T-helper 17 cell (primary cell): ENCODE data around the gene ADGRE1. TPM values are rescaled to one million over a fixed set of nuclear protein-coding genes. Genes with fewer than 3 reads are reported as not detected.
A peak's percentile ranks its signal among the peaks of the same experiment; 100 is the strongest.

ENCODE experiments used
- ATAC-seq: fragments of 150-1000 bp; cut with Tn5 transposase; 2 replicates; pipeline ENCODE4 v1.10.0; 2021; ENCODE audit warnings: mild to moderate bottlenecking, moderate library complexity
- DNase-seq, 3 donors: peaks; one replicate each; pipeline versions ENCODE4 v3.0.0 to v3.0.0-alpha.2; 2020 to 2021
- H3K9me3 ChIP-seq: one replicate; pipeline ENCODE4 v1.7.0; 2013; ENCODE audit warnings: low read length, mild to moderate bottlenecking; ENCODE audit not compliant: control insufficient read depth, poor library complexity, severe bottlenecking
- H3K27ac Mint-ChIP-seq: one replicate; pipeline ENCODE4 v1.8.0; 2022; ENCODE audit warnings: mild to moderate bottlenecking, moderate library complexity, mixed read lengths
- H3K27me3 Mint-ChIP-seq: one replicate; pipeline ENCODE4 v1.8.0; 2022; ENCODE audit warnings: mixed read lengths
- H3K36me3 Mint-ChIP-seq: one replicate; pipeline ENCODE4 v1.8.0; 2022; ENCODE audit warnings: low read depth, mixed read lengths
- H3K4me1 Mint-ChIP-seq: one replicate; pipeline ENCODE4 v1.8.0; 2022; ENCODE audit warnings: mild to moderate bottlenecking, mixed read lengths
- H3K4me3 Mint-ChIP-seq: one replicate; pipeline ENCODE4 v1.8.0; 2022; ENCODE audit warnings: mild to moderate bottlenecking, moderate library complexity, mixed read lengths
- total RNA-seq, 4 donors: library from RNA in 2 of 4; stranded (reverse) in 2 of 4; gene quantifications; one replicate each; pipeline ENCODE4 v1.2.3 and lab custom pipeline; 2022 to 2026

ADGRE1 gene
- total RNA-seq, 2 donors from 2014 or later = 3.6 to 6.6 TPM

DNA sequence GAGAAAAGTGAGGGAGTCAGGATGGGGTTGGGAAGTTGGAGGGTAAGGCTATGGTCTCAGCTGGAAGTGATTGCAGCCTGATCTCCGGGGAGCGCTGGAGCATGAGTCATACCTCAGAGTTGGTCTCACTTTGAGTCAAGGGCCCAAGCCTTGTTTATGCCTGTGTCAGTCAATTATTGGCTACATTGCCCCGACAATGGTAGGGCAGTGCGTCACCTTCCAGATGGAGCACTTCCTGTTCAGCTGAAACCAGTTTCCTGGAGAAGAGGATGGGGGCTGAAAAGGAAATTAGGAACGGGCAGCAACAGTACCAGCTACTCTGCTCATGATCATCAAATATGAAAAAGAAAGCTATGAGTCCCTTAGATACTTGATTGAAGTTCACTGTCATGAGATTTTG is 60.4 kb downstream of the ADGRE1 start:
- DNase-seq (no peak), ATAC-seq (peak; percentile 35)
- no peaks in the 10 kb centered on the region for H3K27me3 Mint-ChIP-seq
- no peaks in the 10 kb centered on the region for H3K36me3 Mint-ChIP-seq
- no peak overlapping the region for H3K27ac Mint-ChIP-seq
- H3K4me3 Mint-ChIP-seq = no peak overlapping the region
- no peaks in the 10 kb centered on the region for H3K9me3 ChIP-seq
- peaks cover 5% of the 10 kb centered on the region for H3K4me1 Mint-ChIP-seq

DNA sequence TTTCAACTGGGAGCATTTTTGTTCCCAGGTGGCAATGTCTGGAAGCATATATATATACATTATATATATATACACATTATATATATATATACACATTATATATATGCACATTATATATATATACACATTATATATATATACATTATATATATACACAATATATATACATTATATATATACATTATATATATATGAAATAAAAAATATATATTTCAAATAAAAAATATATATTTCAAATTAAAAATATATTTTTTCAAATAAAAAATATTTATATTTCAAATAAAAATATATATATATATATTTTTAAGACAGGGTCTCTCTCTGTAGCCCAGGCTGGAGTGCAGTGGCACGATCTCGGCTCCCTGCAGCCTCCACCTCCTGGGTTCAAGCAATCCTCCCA is 61.5 kb downstream of the ADGRE1 start:
- peaks cover 5% of the 10 kb centered on the region for H3K4me1 Mint-ChIP-seq
- H3K4me3 Mint-ChIP-seq = no peak overlapping the region
- DNase-seq (no peak), ATAC-seq (no peak)
- H3K27ac Mint-ChIP-seq = no peak overlapping the region
- H3K36me3 Mint-ChIP-seq = no peaks in the 10 kb centered on the region
- no peaks in the 10 kb centered on the region for H3K9me3 ChIP-seq
- no peaks in the 10 kb centered on the region for H3K27me3 Mint-ChIP-seq

- Mint-ChIP-seq H3K27me3 (no peaks in the 10 kb centered on the region), H3K4me3 (no peak overlapping the region), H3K27ac (no peak overlapping the region), H3K4me1 (no peaks in the 10 kb centered on the region), H3K36me3 (no peaks in the 10 kb centered on the region)
- no peak for ATAC-seq
- no peaks in the 10 kb centered on the region for H3K9me3 ChIP-seq
- no peak for DNase-seq
Measured at GRCh38 chr19:6952956-6953355, 65.6 kb downstream of the ADGRE1 start.

DNA sequence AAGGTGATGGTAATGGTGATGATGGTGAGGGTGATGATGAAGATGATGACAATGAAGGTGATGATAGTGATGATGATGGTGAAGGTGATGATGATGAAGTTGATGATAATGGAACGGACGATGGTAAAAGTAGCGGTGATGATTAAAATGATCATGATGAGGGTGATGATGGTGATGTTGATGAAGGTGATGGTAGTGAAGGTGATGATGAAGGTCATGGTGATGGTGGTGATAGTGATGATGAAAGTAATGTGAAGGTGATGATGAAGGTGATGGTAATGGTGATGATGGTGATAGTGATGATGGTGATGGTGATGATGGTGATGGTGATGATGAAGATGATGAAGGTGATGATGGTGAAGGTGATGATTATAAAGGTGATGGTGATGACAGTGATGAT is 67.7 kb downstream of the ADGRE1 start:
- no peaks in the 10 kb centered on the region for H3K36me3 Mint-ChIP-seq
- no peak overlapping the region for H3K4me3 Mint-ChIP-seq
- DNase-seq (no peak), ATAC-seq (no peak)
- H3K4me1 Mint-ChIP-seq = no peaks in the 10 kb centered on the region
- no peak overlapping the region for H3K27ac Mint-ChIP-seq
- H3K9me3 ChIP-seq = no peaks in the 10 kb centered on the region
- no peaks in the 10 kb centered on the region for H3K27me3 Mint-ChIP-seq

GRCh38 chr19:6956573-6956972 is 69.2 kb downstream of the ADGRE1 start:
- no peaks in the 10 kb centered on the region for H3K9me3 ChIP-seq
- Mint-ChIP-seq H3K4me3 (no peak overlapping the region), H3K27ac (no peak overlapping the region), H3K27me3 (no peaks in the 10 kb centered on the region), H3K4me1 (no peaks in the 10 kb centered on the region), H3K36me3 (no peaks in the 10 kb centered on the region)
- DNase-seq (no peak), ATAC-seq (no peak)

GRCh38 chr19:6958791-6959190 is 71.4 kb downstream of the ADGRE1 start:
- no peaks in the 10 kb centered on the region for H3K9me3 ChIP-seq
- Mint-ChIP-seq H3K36me3 (no peaks in the 10 kb centered on the region), H3K27ac (no peak overlapping the region), H3K4me3 (no peak overlapping the region), H3K27me3 (no peaks in the 10 kb centered on the region), H3K4me1 (peaks cover 3% of the 10 kb centered on the region)
- ATAC-seq (no peak), DNase-seq (no peak)

DNA sequence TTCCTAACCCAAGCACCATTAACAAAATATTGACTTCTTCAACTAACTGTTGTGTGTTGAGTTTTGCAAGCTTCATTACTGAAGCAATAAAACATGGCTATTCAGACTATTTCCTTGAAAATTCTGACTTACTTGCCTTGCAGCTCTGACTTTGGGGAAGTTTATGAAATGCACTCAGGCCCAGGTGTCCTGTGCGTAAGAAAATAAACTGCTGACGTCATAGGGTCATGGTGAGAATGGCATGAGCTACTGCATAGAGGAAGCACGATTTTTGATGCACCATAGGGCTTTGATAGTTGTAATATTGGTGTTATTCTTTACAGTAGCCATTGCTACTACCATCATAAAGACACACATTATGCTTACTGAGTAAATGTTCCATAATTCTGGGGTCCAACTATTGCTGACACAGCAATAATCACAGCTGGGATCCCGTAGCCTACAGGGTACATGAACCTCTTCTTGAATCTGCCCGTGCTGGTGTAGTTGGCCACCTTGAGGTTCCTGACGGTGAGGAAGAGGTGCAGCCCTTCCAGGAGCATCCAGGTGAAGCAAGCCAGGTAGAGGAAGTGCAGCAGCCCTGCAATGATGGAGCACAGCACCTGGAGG is 76.0 kb downstream of the ADGRE1 start:
- Mint-ChIP-seq H3K27ac (no peak overlapping the region), H3K4me1 (peaks cover 3% of the 10 kb centered on the region), H3K27me3 (no peaks in the 10 kb centered on the region), H3K4me3 (no peak overlapping the region), H3K36me3 (no peaks in the 10 kb centered on the region)
- ATAC-seq (no peak), DNase-seq (no peak)
- no peaks in the 10 kb centered on the region for H3K9me3 ChIP-seq

DNA sequence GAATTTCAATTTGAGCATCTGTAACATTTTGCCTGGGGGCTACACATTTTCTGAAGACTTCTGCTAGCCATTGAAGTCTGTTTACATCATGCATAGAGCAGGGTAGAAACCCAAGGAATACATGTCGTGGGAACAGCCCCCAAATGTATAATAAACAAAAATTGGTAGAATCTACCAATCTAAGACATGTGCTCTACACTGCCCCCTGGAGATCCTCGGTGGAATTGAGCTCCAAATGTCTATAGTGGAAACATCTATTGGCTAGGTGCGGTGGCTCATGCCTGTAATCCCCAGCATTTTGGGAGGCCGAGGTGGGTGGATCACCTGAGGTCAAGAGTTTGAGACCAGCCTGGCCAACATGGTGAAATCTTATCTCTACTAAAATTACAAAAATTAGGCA is 76.6 kb downstream of the ADGRE1 start:
- Mint-ChIP-seq H3K27me3 (no peaks in the 10 kb centered on the region), H3K4me1 (peaks cover 3% of the 10 kb centered on the region), H3K27ac (no peak overlapping the region), H3K36me3 (no peaks in the 10 kb centered on the region), H3K4me3 (no peak overlapping the region)
- ATAC-seq (no peak), DNase-seq (peak in 1 of 3 donors; percentile 39)
- H3K9me3 ChIP-seq = no peaks in the 10 kb centered on the region

DNA sequence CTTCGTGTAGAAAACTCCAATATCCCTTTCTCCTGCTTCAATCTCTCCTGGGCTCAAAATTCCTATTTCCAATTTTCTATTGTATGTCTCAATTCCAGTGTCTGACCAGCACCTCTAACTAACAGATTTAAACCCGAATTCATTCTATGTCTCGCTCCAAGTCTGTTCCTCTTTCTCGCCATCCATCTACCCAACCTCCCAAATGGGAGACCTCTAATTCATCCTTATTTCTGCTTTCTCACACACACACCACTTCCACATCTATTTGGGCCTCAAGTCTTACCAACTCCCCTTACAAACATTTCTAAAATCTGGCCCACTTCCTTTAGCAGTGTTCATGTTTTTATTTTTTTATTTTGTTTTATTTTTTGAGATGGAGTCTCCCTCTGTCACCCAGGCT is 80.6 kb downstream of the ADGRE1 start:
- DNase-seq (no peak), ATAC-seq (no peak)
- no peaks in the 10 kb centered on the region for H3K9me3 ChIP-seq
- no peak overlapping the region for H3K4me3 Mint-ChIP-seq
- peak overlapping the region; percentile 34 for H3K27ac Mint-ChIP-seq
- H3K36me3 Mint-ChIP-seq = no peaks in the 10 kb centered on the region
- peaks cover 3% of the 10 kb centered on the region for H3K4me1 Mint-ChIP-seq
- no peaks in the 10 kb centered on the region for H3K27me3 Mint-ChIP-seq

- ATAC-seq (no peak), DNase-seq (no peak)
- Mint-ChIP-seq H3K4me1 (no peaks in the 10 kb centered on the region), H3K27ac (no peak overlapping the region), H3K27me3 (no peaks in the 10 kb centered on the region), H3K36me3 (no peaks in the 10 kb centered on the region), H3K4me3 (no peak overlapping the region)
- no peaks in the 10 kb centered on the region for H3K9me3 ChIP-seq
Measured at GRCh38 chr19:6969490-6969889, 82.1 kb downstream of the ADGRE1 start.

- no peaks in the 10 kb centered on the region for H3K9me3 ChIP-seq
- no peaks in the 10 kb centered on the region for H3K36me3 Mint-ChIP-seq
- H3K4me1 Mint-ChIP-seq = no peaks in the 10 kb centered on the region
- ATAC-seq = no peak
- H3K4me3 Mint-ChIP-seq = no peak overlapping the region
- peaks cover 2% of the 10 kb centered on the region for H3K27me3 Mint-ChIP-seq
- H3K27ac Mint-ChIP-seq = no peak overlapping the region
- DNase-seq = no peak
Measured at GRCh38 chr19:6970021-6970420, 82.6 kb downstream of the ADGRE1 start.

- Mint-ChIP-seq H3K4me1 (no peaks in the 10 kb centered on the region), H3K36me3 (no peaks in the 10 kb centered on the region), H3K27me3 (peaks cover 5% of the 10 kb centered on the region), H3K4me3 (no peak overlapping the region), H3K27ac (no peak overlapping the region)
- DNase-seq = no peak
- no peaks in the 10 kb centered on the region for H3K9me3 ChIP-seq
- no peak for ATAC-seq
Measured at GRCh38 chr19:6970443-6970842, 83.1 kb downstream of the ADGRE1 start.

- ATAC-seq (no peak), DNase-seq (no peak)
- Mint-ChIP-seq H3K4me3 (no peak overlapping the region), H3K36me3 (no peaks in the 10 kb centered on the region), H3K27ac (no peak overlapping the region), H3K4me1 (no peaks in the 10 kb centered on the region), H3K27me3 (peaks cover 5% of the 10 kb centered on the region)
- no peaks in the 10 kb centered on the region for H3K9me3 ChIP-seq
Measured at GRCh38 chr19:6971366-6971765, 84.0 kb downstream of the ADGRE1 start.

DNA sequence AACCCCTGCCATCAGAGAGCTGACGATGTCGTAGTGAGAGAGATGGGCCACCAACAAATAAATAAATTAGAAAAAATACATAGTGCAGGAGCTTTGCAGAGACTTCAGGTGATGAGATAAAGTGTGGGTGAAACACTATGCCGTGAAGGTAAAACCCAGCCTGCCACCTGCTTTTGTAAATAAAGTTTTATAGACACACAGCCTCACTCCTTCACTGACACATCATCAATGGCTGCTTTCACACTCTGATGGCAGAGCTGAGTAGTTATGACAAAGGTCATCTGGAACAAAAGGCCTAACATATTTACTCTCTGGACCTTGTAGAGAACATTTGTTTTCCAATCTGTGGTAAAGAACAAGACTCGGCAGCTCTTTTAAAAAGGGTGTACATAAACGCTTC is 88.8 kb downstream of the ADGRE1 start:
- no peaks in the 10 kb centered on the region for H3K9me3 ChIP-seq
- Mint-ChIP-seq H3K36me3 (peaks cover 3% of the 10 kb centered on the region), H3K4me3 (no peak overlapping the region), H3K27ac (no peak overlapping the region), H3K4me1 (no peaks in the 10 kb centered on the region), H3K27me3 (peaks cover 5% of the 10 kb centered on the region)
- no peak for ATAC-seq
- DNase-seq = no peak
